Caco-2 (cell line): ENCODE data around the gene RNU6-9. TPM values are rescaled to one million over a fixed set of nuclear protein-coding genes. Genes with fewer than 3 reads are reported as not detected.

ENCODE experiments used
- BruUV-seq: library from RNA; stranded (reverse); fragments of 400-500 nt; replicated peaks from 2 replicates; lab custom pipeline; 2021; lab: Mats Ljungman, UMichigan
- CTCF ChIA-PET: fragments of 300-600 bp; sonication (Branson Sonifier 250); formaldehyde crosslinking; loops from one replicate; lab custom pipeline; 2022; ENCODE audit warnings: antibody characterized with exemption; lab: Charles Lee
- POLR2A ChIA-PET: fragments of 300-600 bp; sonication (Branson Sonifier 250); formaldehyde crosslinking; loops from one replicate; lab custom pipeline; 2022; ENCODE audit warnings: antibody characterized with exemption; lab: Charles Lee
- DNase-seq, 2 experiments: peaks; one replicate each; pipeline versions ENCODE4 v3.0.0 to v3.0.0-alpha.2; 2020 to 2022
- H3K27me3 ChIP-seq: replicated peaks from 2 replicates; pipeline ENCODE4 v1.6.0; 2011; ENCODE audit warnings: low read length; ENCODE audit not compliant: control insufficient read depth, insufficient read depth
- H3K36me3 ChIP-seq: 2 replicates; pipeline ENCODE4 v1.5.1; 2011; ENCODE audit warnings: low read length; ENCODE audit not compliant: control insufficient read depth, insufficient read depth
- H3K4me1 ChIP-seq: fragments of 250-450 bp; sonication (Bioruptor Pico); 2 replicates; pipeline ENCODE4 v1.5.1; 2020; ENCODE audit warnings: mild to moderate bottlenecking
- H3K4me3 ChIP-seq: 2 replicates; pipeline ENCODE4 v1.5.1; 2011; ENCODE audit warnings: low read depth, mild to moderate bottlenecking, control low read depth, low read length
- H3K9me3 ChIP-seq: fragments of 250-450 bp; sonication (Bioruptor Pico); 2 replicates; pipeline ENCODE4 v1.5.1; 2020; ENCODE audit warnings: mild to moderate bottlenecking, moderate library complexity
- H3K27ac Mint-ChIP-seq: one replicate; pipeline ENCODE4 v1.8.0; 2022; ENCODE audit warnings: mixed read lengths; ENCODE audit not compliant: unreplicated experiment
- H3K27me3 Mint-ChIP-seq: one replicate; pipeline ENCODE4 v1.8.0; 2022; ENCODE audit warnings: mixed read lengths; ENCODE audit not compliant: insufficient read depth, unreplicated experiment
- H3K36me3 Mint-ChIP-seq: one replicate; pipeline ENCODE4 v1.8.0; 2022; ENCODE audit warnings: mild to moderate bottlenecking, mixed read lengths; ENCODE audit not compliant: insufficient read depth, unreplicated experiment
- H3K4me1 Mint-ChIP-seq: one replicate; pipeline ENCODE4 v1.8.0; 2022; ENCODE audit warnings: low read depth, mixed read lengths; ENCODE audit not compliant: unreplicated experiment
- H3K4me3 Mint-ChIP-seq: one replicate; pipeline ENCODE4 v1.8.0; 2022; ENCODE audit warnings: mild to moderate bottlenecking, moderate library complexity, mixed read lengths; ENCODE audit not compliant: unreplicated experiment
- H3K9me3 Mint-ChIP-seq: one replicate; pipeline ENCODE4 v1.8.0; 2022; ENCODE audit warnings: mixed read lengths; ENCODE audit not compliant: unreplicated experiment
- intact Hi-C: fragments of 100-400 bp; cut with micrococcal nuclease; formaldehyde crosslinking; loops from one replicate; pipeline ENCODE4 v1.10.0; 2022; ENCODE audit not compliant: unreplicated experiment
- total RNA-seq: library from RNA; stranded (reverse); gene quantifications from 2 replicates; pipeline ENCODE4 v1.2.3, GENCODE V29; 2022
- TF ChIP-seq, protein P1 (sequence below), 2 experiments: fragments of 200-600 bp in 1 of 2; IDR thresholded peaks; 1 replicate in 1 of 2; 2 replicates in 1 of 2; pipeline versions ENCODE4 v1.5.1 to v1.8.0; 2011 to 2022; ENCODE audit warnings: antibody characterized with exemption in 1 of 2, control low read depth in 1 of 2, inconsistent platforms in 1 of 2, low read depth in 1 of 2, low read length in 1 of 2, mild to moderate bottlenecking in 1 of 2, moderate library complexity in 1 of 2; ENCODE audit not compliant: insufficient read depth in 1 of 2, severe bottlenecking in 1 of 2, unreplicated experiment in 1 of 2

RNU6-9 gene
- total RNA-seq, 1 experiment from 2014 or later, result not detected

DNA sequence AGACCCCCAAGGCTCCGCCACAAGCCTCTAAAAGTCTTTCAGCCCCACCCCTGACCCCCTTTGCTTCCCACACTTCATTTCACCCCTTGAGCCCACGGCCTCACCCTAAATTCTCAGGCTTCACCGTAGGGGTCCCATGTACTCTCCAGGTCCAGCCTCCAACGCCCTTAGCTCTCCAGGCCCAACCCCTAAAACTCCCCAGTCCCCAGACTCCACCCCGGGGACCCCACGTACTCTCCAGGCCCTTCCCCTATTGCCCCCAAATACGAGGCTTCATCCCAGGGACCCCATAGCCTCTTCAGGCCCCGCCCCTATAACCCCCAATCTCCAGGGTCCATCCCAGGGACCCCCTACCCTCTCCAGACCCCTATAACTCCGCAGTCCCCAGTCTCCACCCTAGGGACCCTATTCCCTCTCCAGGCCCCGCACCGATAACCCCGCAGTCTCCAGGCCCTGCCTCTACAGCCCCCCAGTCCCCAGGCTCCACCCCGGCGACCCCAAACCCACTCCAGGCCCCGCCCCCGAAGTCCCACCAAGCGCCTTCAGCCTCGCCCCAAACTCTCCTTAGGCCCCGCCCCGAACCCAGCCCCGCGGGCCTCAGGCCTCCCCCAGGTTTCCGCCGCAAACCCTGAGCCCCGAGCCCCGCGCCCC, 916 bp upstream of the RNU6-9 start:
- CTCF ChIA-PET, result no interaction called here

DNA sequence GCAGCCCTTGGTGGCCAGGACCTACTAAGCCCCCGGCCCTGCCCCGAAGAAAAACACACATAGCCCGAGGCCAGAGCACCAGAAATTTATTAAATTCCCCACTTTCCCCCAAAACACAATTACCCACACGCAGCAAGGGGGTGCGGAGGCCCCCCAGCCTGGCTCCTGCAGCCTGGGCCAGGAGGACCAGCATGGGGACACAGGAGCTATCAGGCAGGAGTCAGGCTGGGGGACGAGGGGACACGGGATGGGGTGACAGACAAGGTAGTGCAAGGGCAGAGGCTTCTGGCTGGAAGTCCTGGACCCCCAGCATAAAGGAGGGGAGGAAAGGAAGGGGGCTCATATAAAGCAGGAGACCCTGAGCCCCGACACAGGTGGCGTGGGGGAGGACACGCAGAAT, 3.1 kb downstream of the RNU6-9 start:
- H3K9me3 Mint-ChIP-seq, result no peaks in the 10 kb centered on the region
- POLR2A ChIA-PET, result no interaction called here

More for the DNA sequence above, 916 bp upstream of the RNU6-9 start:
- intact Hi-C loops, result no loop called here
- POLR2A ChIA-PET, result no interaction called here
- Mint-ChIP-seq H3K4me1 (no peaks in the 10 kb centered on the region), H3K4me3 (peak overlapping the region; percentile 85), H3K27ac (peak overlapping the region; percentile 99), H3K36me3 (peaks cover 42% of the 10 kb centered on the region), H3K9me3 (no peaks in the 10 kb centered on the region), H3K27me3 (no peaks in the 10 kb centered on the region)
- DNase-seq, result no peak
- Histone ChIP-seq H3K27me3 (no peaks in the 10 kb centered on the region), H3K9me3 (no peaks in the 10 kb centered on the region), H3K4me3 (peak overlapping the region; percentile 84), H3K4me1 (no peaks in the 10 kb centered on the region), H3K36me3 (peaks cover 2% of the 10 kb centered on the region)
- no TSS peak for BruUV-seq
- TF ChIP-seq, protein P1, sequence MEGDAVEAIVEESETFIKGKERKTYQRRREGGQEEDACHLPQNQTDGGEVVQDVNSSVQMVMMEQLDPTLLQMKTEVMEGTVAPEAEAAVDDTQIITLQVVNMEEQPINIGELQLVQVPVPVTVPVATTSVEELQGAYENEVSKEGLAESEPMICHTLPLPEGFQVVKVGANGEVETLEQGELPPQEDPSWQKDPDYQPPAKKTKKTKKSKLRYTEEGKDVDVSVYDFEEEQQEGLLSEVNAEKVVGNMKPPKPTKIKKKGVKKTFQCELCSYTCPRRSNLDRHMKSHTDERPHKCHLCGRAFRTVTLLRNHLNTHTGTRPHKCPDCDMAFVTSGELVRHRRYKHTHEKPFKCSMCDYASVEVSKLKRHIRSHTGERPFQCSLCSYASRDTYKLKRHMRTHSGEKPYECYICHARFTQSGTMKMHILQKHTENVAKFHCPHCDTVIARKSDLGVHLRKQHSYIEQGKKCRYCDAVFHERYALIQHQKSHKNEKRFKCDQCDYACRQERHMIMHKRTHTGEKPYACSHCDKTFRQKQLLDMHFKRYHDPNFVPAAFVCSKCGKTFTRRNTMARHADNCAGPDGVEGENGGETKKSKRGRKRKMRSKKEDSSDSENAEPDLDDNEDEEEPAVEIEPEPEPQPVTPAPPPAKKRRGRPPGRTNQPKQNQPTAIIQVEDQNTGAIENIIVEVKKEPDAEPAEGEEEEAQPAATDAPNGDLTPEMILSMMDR (IDR thresholded peaks at IDR 0.05; ENCODE audit: insufficient read depth in 1 of 2, low read depth in 1 of 2, low read length in 1 of 2, severe bottlenecking in 1 of 2, unreplicated experiment in 1 of 2), result no peak

DNA sequence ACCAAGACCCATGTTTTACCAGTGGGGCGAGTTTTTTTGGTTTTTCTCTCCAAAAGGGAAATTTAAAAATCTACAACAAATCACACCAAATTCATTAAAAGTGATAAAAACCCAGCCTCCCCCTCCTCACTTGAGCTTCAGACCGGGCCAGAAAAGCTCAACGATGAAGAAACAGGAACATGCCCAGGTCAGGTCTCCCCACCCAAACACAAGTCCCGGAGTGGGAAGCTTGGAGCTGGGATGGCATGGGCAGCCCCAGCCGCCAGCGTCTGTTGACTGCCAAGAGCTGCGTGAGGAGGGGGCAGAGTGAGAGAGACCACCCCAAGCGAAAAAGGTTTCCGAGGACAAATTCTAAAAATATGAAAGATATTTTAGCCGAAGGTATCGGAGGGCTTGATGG, 3.7 kb downstream of the RNU6-9 start:
- H3K4me3 Mint-ChIP-seq, result no peak overlapping the region
- DNase-seq, result no peak
- TF ChIP-seq, protein P1 (IDR thresholded peaks at IDR 0.05; ENCODE audit: insufficient read depth in 1 of 2, low read depth in 1 of 2, low read length in 1 of 2, severe bottlenecking in 1 of 2, unreplicated experiment in 1 of 2), result no peak
- intact Hi-C loops, result no loop called here
- Histone ChIP-seq H3K4me3 (no peak overlapping the region), H3K9me3 (no peaks in the 10 kb centered on the region), H3K4me1 (no peaks in the 10 kb centered on the region), H3K27me3 (no peaks in the 10 kb centered on the region), H3K36me3 (no peaks in the 10 kb centered on the region)
- BruUV-seq, result no TSS peak
- H3K4me1 Mint-ChIP-seq, result no peaks in the 10 kb centered on the region
- H3K27me3 Mint-ChIP-seq, result no peaks in the 10 kb centered on the region
- H3K27ac Mint-ChIP-seq, result no peak overlapping the region
- peaks cover 47% of the 10 kb centered on the region for H3K36me3 Mint-ChIP-seq
- H3K9me3 Mint-ChIP-seq, result no peaks in the 10 kb centered on the region
- POLR2A ChIA-PET, result no interaction called here
- CTCF ChIA-PET, result no interaction called here

More for the DNA sequence above, 3.1 kb downstream of the RNU6-9 start:
- Histone ChIP-seq H3K27me3 (no peaks in the 10 kb centered on the region), H3K4me1 (no peaks in the 10 kb centered on the region), H3K36me3 (no peaks in the 10 kb centered on the region), H3K4me3 (no peak overlapping the region), H3K9me3 (no peaks in the 10 kb centered on the region)
- DNase-seq, result no peak
- BruUV-seq, result no TSS peak
- Mint-ChIP-seq H3K4me1 (no peaks in the 10 kb centered on the region), H3K27ac (no peak overlapping the region), H3K36me3 (peaks cover 42% of the 10 kb centered on the region), H3K27me3 (no peaks in the 10 kb centered on the region), H3K4me3 (no peak overlapping the region)
- TF ChIP-seq, protein P1 (IDR thresholded peaks at IDR 0.05; ENCODE audit: insufficient read depth in 1 of 2, low read depth in 1 of 2, low read length in 1 of 2, severe bottlenecking in 1 of 2, unreplicated experiment in 1 of 2), result no peak
- intact Hi-C loops, result no loop called here
- CTCF ChIA-PET, result no interaction called here
